Measurements from ENCODE around the gene XIRP2. TPM values are rescaled to one million over a fixed set of nuclear protein-coding genes. Genes with fewer than 3 reads are reported as not detected.

Gene XIRP2
- polyA plus RNA-seq, 6 donors from 2014 or later = 0.25 TPM; not detected in 5

GRCh38 chr2:167135706-167136105, 247.4 kb downstream of the XIRP2 start:
- Mint-ChIP-seq H3K4me1 (no peaks in the 10 kb centered on the region), H3K27me3 (no peaks in the 10 kb centered on the region), H3K4me3 (no peak overlapping the region), H3K36me3 (no peaks in the 10 kb centered on the region), H3K9me3 (no peaks in the 10 kb centered on the region), H3K27ac (no peak overlapping the region)
- ATAC-seq (ENCODE audit: low read depth in 2 of 2) (no peak), DNase-seq (no peak)

DNA sequence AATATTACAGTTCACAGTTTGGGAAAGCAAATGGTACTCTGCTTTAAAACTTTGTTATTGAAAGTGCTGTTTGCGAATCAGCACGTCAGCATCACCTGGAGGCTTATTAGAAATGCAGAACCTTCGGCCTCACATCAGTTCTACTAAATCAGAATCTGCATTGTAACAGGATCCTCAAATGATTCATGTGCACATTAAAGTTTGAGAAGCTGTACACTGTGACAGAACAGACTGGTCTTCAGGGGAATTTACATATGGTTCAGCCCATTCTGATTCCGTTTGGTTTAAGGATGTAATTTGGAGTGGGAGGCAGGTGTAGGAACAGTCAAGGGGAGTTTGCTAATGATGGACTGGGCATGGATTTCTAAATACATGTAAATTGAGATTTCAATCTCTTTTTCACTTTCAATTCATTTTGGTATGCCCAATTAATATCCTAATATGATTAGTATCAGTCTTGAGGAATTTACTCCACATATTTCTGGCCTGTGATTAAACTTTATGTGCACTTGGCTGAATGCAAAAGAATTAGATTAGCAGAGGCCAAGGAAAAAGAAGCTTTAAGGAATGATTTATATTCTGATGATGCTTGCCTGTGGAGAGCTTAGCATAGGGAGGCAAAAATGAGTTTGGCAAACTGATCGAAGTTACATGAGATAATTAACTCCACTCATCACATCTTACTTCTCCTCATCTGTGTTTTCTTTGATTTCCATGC, 248.8 kb downstream of the XIRP2 start:
- DNase-seq = no peak
- H3K27me3 Mint-ChIP-seq = no peaks in the 10 kb centered on the region
- no peaks in the 10 kb centered on the region for H3K36me3 Mint-ChIP-seq
- no peak overlapping the region for H3K27ac Mint-ChIP-seq
- H3K4me3 Mint-ChIP-seq = no peak overlapping the region
- no peaks in the 10 kb centered on the region for H3K9me3 Mint-ChIP-seq
- no peaks in the 10 kb centered on the region for H3K4me1 Mint-ChIP-seq
- ATAC-seq (ENCODE audit: low read depth in 2 of 2) = no peak

GRCh38 chr2:167140330-167140729, 252.1 kb downstream of the XIRP2 start:
- H3K4me1 Mint-ChIP-seq = no peaks in the 10 kb centered on the region
- H3K4me3 Mint-ChIP-seq = no peak overlapping the region
- no peaks in the 10 kb centered on the region for H3K27me3 Mint-ChIP-seq
- H3K36me3 Mint-ChIP-seq = no peaks in the 10 kb centered on the region
- DNase-seq (no peak), ATAC-seq (ENCODE audit: low read depth in 2 of 2) (no peak)
- H3K9me3 Mint-ChIP-seq = no peaks in the 10 kb centered on the region
- H3K27ac Mint-ChIP-seq = peak overlapping the region in 1 of 6 donors; percentile 34

DNA sequence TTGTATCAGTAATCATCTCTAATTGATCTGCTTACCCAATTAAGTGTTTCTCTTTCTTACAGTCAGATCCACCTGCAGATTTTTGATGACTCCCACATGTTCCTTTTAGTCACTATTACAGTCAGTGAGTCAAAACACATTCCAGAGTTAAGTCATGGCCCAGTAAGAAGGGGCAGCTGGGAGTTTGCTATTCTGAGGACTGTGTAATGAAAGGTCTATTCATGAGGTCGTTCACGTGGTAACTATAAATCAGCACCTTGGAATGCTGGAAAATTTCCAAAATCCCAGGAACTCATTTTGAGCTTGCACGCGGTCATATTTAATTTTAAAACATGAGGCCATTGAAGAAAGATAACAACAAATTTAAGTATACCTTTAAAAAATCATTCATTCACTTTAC, 252.5 kb downstream of the XIRP2 start:
- DNase-seq (no peak), ATAC-seq (ENCODE audit: low read depth in 2 of 2) (no peak)
- Mint-ChIP-seq H3K4me1 (no peaks in the 10 kb centered on the region), H3K27me3 (no peaks in the 10 kb centered on the region), H3K36me3 (no peaks in the 10 kb centered on the region), H3K9me3 (no peaks in the 10 kb centered on the region), H3K4me3 (no peak overlapping the region), H3K27ac (no peak overlapping the region)

DNA sequence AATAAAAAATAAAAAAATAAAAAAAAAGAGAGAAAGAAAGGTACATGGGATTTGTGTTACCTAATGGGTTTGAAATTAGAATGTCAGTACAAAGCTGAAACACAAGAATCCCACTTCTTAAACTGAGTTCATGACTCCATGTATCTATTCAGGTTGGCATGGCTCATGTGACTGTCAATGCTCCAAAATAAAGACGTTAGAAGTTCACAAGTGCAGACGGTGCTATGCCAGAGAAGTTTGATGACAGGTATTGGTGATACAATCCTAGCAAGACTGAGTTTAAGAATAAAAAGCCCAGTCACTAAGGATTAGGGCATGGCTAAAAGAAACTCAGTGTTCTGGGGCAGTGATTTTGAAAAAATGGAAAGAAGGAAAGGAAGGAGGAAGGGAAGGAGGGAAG, 254.3 kb downstream of the XIRP2 start:
- peak overlapping the region in 1 of 8 donors; percentile 21 for H3K4me3 Mint-ChIP-seq
- DNase-seq (no peak), ATAC-seq (ENCODE audit: low read depth in 2 of 2) (no peak)
- no peak overlapping the region for H3K27ac Mint-ChIP-seq
- no peaks in the 10 kb centered on the region for H3K9me3 Mint-ChIP-seq
- no peaks in the 10 kb centered on the region for H3K36me3 Mint-ChIP-seq
- no peaks in the 10 kb centered on the region for H3K4me1 Mint-ChIP-seq
- H3K27me3 Mint-ChIP-seq = no peaks in the 10 kb centered on the region

GRCh38 chr2:167144179-167144898, 256.1 kb downstream of the XIRP2 start:
- DNase-seq (no peak), ATAC-seq (ENCODE audit: low read depth in 2 of 2) (no peak)
- H3K4me1 Mint-ChIP-seq = no peaks in the 10 kb centered on the region
- H3K4me3 Mint-ChIP-seq = no peak overlapping the region
- H3K27ac Mint-ChIP-seq = no peak overlapping the region
- no peaks in the 10 kb centered on the region for H3K36me3 Mint-ChIP-seq
- H3K9me3 Mint-ChIP-seq = peaks cover 0 to 2% (median 0%) of the 10 kb centered on the region in 7 donors
- no peaks in the 10 kb centered on the region for H3K27me3 Mint-ChIP-seq

DNA sequence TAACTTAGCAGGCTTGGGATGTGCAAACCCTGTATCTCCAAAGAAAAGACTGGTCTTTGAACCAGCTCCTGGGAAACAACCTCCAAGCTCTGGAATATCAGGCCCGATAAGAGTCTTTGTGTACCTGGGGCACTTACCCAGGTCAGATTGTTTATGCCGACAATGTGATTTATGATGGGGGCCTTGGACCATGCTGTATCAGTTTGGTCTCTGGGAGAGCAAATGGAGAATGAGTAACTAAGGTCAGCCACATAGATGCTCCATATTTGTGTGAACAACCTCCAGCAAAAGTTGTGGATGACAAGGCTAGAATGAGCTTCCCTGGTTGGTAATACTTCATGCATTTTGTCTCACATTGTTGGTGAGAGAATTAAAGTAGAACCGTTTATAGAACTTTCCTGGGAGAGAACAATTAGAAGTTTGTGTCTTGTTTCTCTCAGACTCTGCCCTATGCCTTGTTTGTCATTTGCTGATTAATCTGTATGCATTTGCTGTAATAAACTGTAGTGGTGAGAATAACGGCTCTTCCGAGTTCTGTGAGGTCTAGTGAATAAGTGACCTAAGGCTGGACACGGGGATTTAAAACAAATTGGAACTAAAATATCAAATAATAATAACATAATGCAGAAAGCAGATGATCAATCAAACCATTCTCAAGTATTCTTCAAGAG, 259.1 kb downstream of the XIRP2 start:
- Mint-ChIP-seq H3K4me3 (no peak overlapping the region), H3K4me1 (no peaks in the 10 kb centered on the region), H3K27ac (no peak overlapping the region), H3K9me3 (peaks cover 0 to 2% (median 0%) of the 10 kb centered on the region in 7 donors), H3K36me3 (no peaks in the 10 kb centered on the region), H3K27me3 (no peaks in the 10 kb centered on the region)
- no peak for DNase-seq
- ATAC-seq (ENCODE audit: low read depth in 2 of 2) = no peak

DNA sequence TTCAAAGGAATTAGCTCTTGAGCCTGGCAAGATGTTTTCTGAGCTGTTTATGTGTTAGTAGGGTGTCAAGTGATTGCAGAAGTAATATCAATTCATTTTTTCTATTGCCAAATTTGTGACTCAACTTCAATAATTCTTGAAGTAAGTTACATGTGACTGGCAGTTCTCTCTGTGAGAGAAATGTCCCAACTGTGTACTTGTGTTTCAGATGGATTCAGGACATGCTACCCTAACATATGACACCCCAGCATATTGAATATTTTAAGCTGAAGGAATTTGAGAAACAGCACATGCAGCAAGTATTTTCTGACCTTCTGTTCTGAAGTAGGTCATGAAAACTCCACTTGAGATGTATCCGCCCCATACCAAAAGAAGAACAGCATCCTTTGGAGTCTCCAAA, 263.6 kb downstream of the XIRP2 start:
- Mint-ChIP-seq H3K27me3 (no peaks in the 10 kb centered on the region), H3K9me3 (peaks cover 0 to 2% (median 0%) of the 10 kb centered on the region in 7 donors), H3K36me3 (no peaks in the 10 kb centered on the region), H3K4me3 (no peak overlapping the region), H3K4me1 (no peaks in the 10 kb centered on the region), H3K27ac (no peak overlapping the region)
- DNase-seq = no peak
- no peak for ATAC-seq (ENCODE audit: low read depth in 2 of 2)

- Mint-ChIP-seq H3K4me1 (no peaks in the 10 kb centered on the region), H3K4me3 (no peak overlapping the region), H3K9me3 (peaks cover 0 to 17% (median 6%) of the 10 kb centered on the region in 7 donors), H3K27ac (no peak overlapping the region), H3K36me3 (no peaks in the 10 kb centered on the region), H3K27me3 (no peaks in the 10 kb centered on the region)
- ATAC-seq (ENCODE audit: low read depth in 2 of 2) (no peak), DNase-seq (no peak)
Observed at GRCh38 chr2:167157523-167157922, 269.2 kb downstream of the XIRP2 start.

GRCh38 chr2:167177196-167177595, 288.9 kb downstream of the XIRP2 start:
- Mint-ChIP-seq H3K27me3 (no peaks in the 10 kb centered on the region), H3K4me3 (no peak overlapping the region), H3K36me3 (no peaks in the 10 kb centered on the region), H3K27ac (no peak overlapping the region), H3K4me1 (no peaks in the 10 kb centered on the region), H3K9me3 (peaks cover 1 to 22% (median 10%) of the 10 kb centered on the region in 7 donors)
- DNase-seq (no peak), ATAC-seq (ENCODE audit: low read depth in 2 of 2) (no peak)

GRCh38 chr2:167181134-167181533, 292.9 kb downstream of the XIRP2 start:
- Mint-ChIP-seq H3K27me3 (no peaks in the 10 kb centered on the region), H3K9me3 (peaks cover 0 to 4% (median 0%) of the 10 kb centered on the region in 7 donors), H3K36me3 (no peaks in the 10 kb centered on the region), H3K4me1 (no peaks in the 10 kb centered on the region), H3K27ac (no peak overlapping the region), H3K4me3 (no peak overlapping the region)
- ATAC-seq (ENCODE audit: low read depth in 2 of 2) (no peak), DNase-seq (no peak)

- Mint-ChIP-seq H3K4me1 (no peaks in the 10 kb centered on the region), H3K36me3 (no peaks in the 10 kb centered on the region), H3K27me3 (no peaks in the 10 kb centered on the region), H3K4me3 (no peak overlapping the region), H3K9me3 (no peaks in the 10 kb centered on the region), H3K27ac (no peak overlapping the region)
- ATAC-seq (ENCODE audit: low read depth in 2 of 2) (no peak), DNase-seq (no peak)
Observed at GRCh38 chr2:167181688-167182087, 293.4 kb downstream of the XIRP2 start.

- no peak overlapping the region for H3K4me3 Mint-ChIP-seq
- H3K4me1 Mint-ChIP-seq = no peaks in the 10 kb centered on the region
- no peaks in the 10 kb centered on the region for H3K9me3 Mint-ChIP-seq
- no peak overlapping the region for H3K27ac Mint-ChIP-seq
- ATAC-seq (ENCODE audit: low read depth in 2 of 2) (no peak), DNase-seq (no peak)
- H3K36me3 Mint-ChIP-seq = no peaks in the 10 kb centered on the region
- H3K27me3 Mint-ChIP-seq = no peaks in the 10 kb centered on the region
Observed at GRCh38 chr2:167182403-167182802, 294.1 kb downstream of the XIRP2 start.

DNA sequence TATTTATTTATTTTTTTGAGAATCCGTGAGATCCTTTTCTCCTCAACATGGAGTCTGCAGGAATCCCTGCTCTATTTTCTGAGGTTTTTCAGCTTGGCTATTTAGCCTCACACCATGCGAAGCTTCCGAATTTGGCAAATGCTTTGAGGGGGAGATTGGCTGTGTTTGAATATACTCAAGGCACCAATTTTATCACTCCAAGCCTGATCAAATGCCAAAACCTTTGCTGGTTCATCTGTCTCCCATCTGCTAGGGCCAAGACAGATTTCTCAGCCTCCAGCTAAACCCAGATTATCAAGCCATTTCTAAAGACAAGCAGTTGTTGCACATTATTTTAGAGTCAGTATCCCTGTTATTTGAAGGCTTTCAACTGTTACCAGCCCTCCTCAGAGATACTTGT, 295.7 kb downstream of the XIRP2 start:
- no peak overlapping the region for H3K27ac Mint-ChIP-seq
- no peak overlapping the region for H3K4me3 Mint-ChIP-seq
- no peaks in the 10 kb centered on the region for H3K27me3 Mint-ChIP-seq
- DNase-seq (no peak), ATAC-seq (ENCODE audit: low read depth in 2 of 2) (no peak)
- no peaks in the 10 kb centered on the region for H3K9me3 Mint-ChIP-seq
- H3K36me3 Mint-ChIP-seq = no peaks in the 10 kb centered on the region
- no peaks in the 10 kb centered on the region for H3K4me1 Mint-ChIP-seq
